Measurements from ENCODE around the gene LAMC3.

Gene LAMC3

GRCh38 chr9:131067625-131068024, 58.7 kb downstream of the LAMC3 start:
- Mint-ChIP-seq H3K4me1 (ENCODE audit: low read depth) (no peaks in the 10 kb centered on the region), H3K27me3 (no peaks in the 10 kb centered on the region), H3K36me3 (ENCODE audit: low read depth) (no peaks in the 10 kb centered on the region), H3K9me3 (no peaks in the 10 kb centered on the region), H3K27ac (no peak overlapping the region), H3K4me3 (no peak overlapping the region)
- DNase-seq, result no peak

- no peaks in the 10 kb centered on the region for H3K27me3 Mint-ChIP-seq
- H3K4me1 Mint-ChIP-seq (ENCODE audit: low read depth), result no peaks in the 10 kb centered on the region
- no peak overlapping the region for H3K27ac Mint-ChIP-seq
- H3K9me3 Mint-ChIP-seq, result no peaks in the 10 kb centered on the region
- DNase-seq, result no peak
- no peaks in the 10 kb centered on the region for H3K36me3 Mint-ChIP-seq (ENCODE audit: low read depth)
- H3K4me3 Mint-ChIP-seq, result no peak overlapping the region
These were observed 59.3 kb downstream of the LAMC3 start for GRCh38 chr9:131068076-131068816.

- Mint-ChIP-seq H3K27me3 (no peaks in the 10 kb centered on the region), H3K4me1 (ENCODE audit: low read depth) (no peaks in the 10 kb centered on the region), H3K36me3 (ENCODE audit: low read depth) (no peaks in the 10 kb centered on the region), H3K4me3 (no peak overlapping the region), H3K27ac (no peak overlapping the region), H3K9me3 (no peaks in the 10 kb centered on the region)
- no peak for DNase-seq
These were observed 60.7 kb downstream of the LAMC3 start for GRCh38 chr9:131069699-131070098.

GRCh38 chr9:131072107-131072870, 63.3 kb downstream of the LAMC3 start:
- no peaks in the 10 kb centered on the region for H3K9me3 Mint-ChIP-seq
- H3K36me3 Mint-ChIP-seq (ENCODE audit: low read depth), result no peaks in the 10 kb centered on the region
- no peaks in the 10 kb centered on the region for H3K4me1 Mint-ChIP-seq (ENCODE audit: low read depth)
- no peaks in the 10 kb centered on the region for H3K27me3 Mint-ChIP-seq
- DNase-seq, result no peak
- no peak overlapping the region for H3K4me3 Mint-ChIP-seq
- no peak overlapping the region for H3K27ac Mint-ChIP-seq

- no peaks in the 10 kb centered on the region for H3K36me3 Mint-ChIP-seq (ENCODE audit: low read depth)
These were observed 63.9 kb downstream of the LAMC3 start for GRCh38 chr9:131072871-131073237.

GRCh38 chr9:131076347-131077195, 67.6 kb downstream of the LAMC3 start:
- H3K27ac Mint-ChIP-seq, result no peak overlapping the region
- H3K4me3 Mint-ChIP-seq, result no peak overlapping the region
- H3K27me3 Mint-ChIP-seq, result no peaks in the 10 kb centered on the region
- no peaks in the 10 kb centered on the region for H3K36me3 Mint-ChIP-seq (ENCODE audit: low read depth)
- no peaks in the 10 kb centered on the region for H3K9me3 Mint-ChIP-seq
- H3K4me1 Mint-ChIP-seq (ENCODE audit: low read depth), result no peaks in the 10 kb centered on the region
- DNase-seq, result no peak

More at GRCh38 chr9:131072871-131073237, 63.9 kb downstream of the LAMC3 start:
- no peak overlapping the region for H3K4me3 Mint-ChIP-seq
- no peaks in the 10 kb centered on the region for H3K9me3 Mint-ChIP-seq
- no peaks in the 10 kb centered on the region for H3K27me3 Mint-ChIP-seq
- H3K4me1 Mint-ChIP-seq (ENCODE audit: low read depth), result no peaks in the 10 kb centered on the region
- no peak for DNase-seq
- no peak overlapping the region for H3K27ac Mint-ChIP-seq

- H3K9me3 Mint-ChIP-seq, result no peaks in the 10 kb centered on the region
- H3K36me3 Mint-ChIP-seq (ENCODE audit: low read depth), result no peaks in the 10 kb centered on the region
- H3K27ac Mint-ChIP-seq, result no peak overlapping the region
- H3K4me1 Mint-ChIP-seq (ENCODE audit: low read depth), result no peaks in the 10 kb centered on the region
- H3K27me3 Mint-ChIP-seq, result no peaks in the 10 kb centered on the region
- H3K4me3 Mint-ChIP-seq, result no peak overlapping the region
- DNase-seq, result no peak
These were observed 69.7 kb downstream of the LAMC3 start for GRCh38 chr9:131078427-131079366.

- Mint-ChIP-seq H3K4me1 (ENCODE audit: low read depth) (no peaks in the 10 kb centered on the region), H3K9me3 (no peaks in the 10 kb centered on the region), H3K27me3 (no peaks in the 10 kb centered on the region), H3K27ac (no peak overlapping the region), H3K36me3 (ENCODE audit: low read depth) (no peaks in the 10 kb centered on the region), H3K4me3 (no peak overlapping the region)
- no peak for DNase-seq
These were observed 71.6 kb downstream of the LAMC3 start for GRCh38 chr9:131080589-131080988.

GRCh38 chr9:131081868-131082267, 72.9 kb downstream of the LAMC3 start:
- DNase-seq, result no peak
- Mint-ChIP-seq H3K9me3 (no peaks in the 10 kb centered on the region), H3K36me3 (ENCODE audit: low read depth) (no peaks in the 10 kb centered on the region), H3K27ac (no peak overlapping the region), H3K4me1 (ENCODE audit: low read depth) (no peaks in the 10 kb centered on the region), H3K4me3 (no peak overlapping the region), H3K27me3 (no peaks in the 10 kb centered on the region)

- Mint-ChIP-seq H3K4me3 (no peak overlapping the region), H3K36me3 (ENCODE audit: low read depth) (no peaks in the 10 kb centered on the region), H3K27ac (no peak overlapping the region), H3K9me3 (no peaks in the 10 kb centered on the region), H3K27me3 (no peaks in the 10 kb centered on the region), H3K4me1 (ENCODE audit: low read depth) (no peaks in the 10 kb centered on the region)
- no peak for DNase-seq
These were observed 74.0 kb downstream of the LAMC3 start for GRCh38 chr9:131082774-131083512.

- H3K4me3 Mint-ChIP-seq, result no peak overlapping the region
- no peaks in the 10 kb centered on the region for H3K4me1 Mint-ChIP-seq (ENCODE audit: low read depth)
- H3K36me3 Mint-ChIP-seq (ENCODE audit: low read depth), result no peaks in the 10 kb centered on the region
- H3K9me3 Mint-ChIP-seq, result no peaks in the 10 kb centered on the region
- no peak for DNase-seq
- H3K27me3 Mint-ChIP-seq, result no peaks in the 10 kb centered on the region
- no peak overlapping the region for H3K27ac Mint-ChIP-seq
These were observed 75.8 kb downstream of the LAMC3 start for GRCh38 chr9:131084661-131085369.

- H3K9me3 Mint-ChIP-seq, result no peaks in the 10 kb centered on the region
- H3K4me3 Mint-ChIP-seq, result no peak overlapping the region
- H3K27ac Mint-ChIP-seq, result no peak overlapping the region
- H3K27me3 Mint-ChIP-seq, result no peaks in the 10 kb centered on the region
- H3K4me1 Mint-ChIP-seq (ENCODE audit: low read depth), result no peaks in the 10 kb centered on the region
- no peak for DNase-seq
- H3K36me3 Mint-ChIP-seq (ENCODE audit: low read depth), result no peaks in the 10 kb centered on the region
These were observed 76.6 kb downstream of the LAMC3 start for GRCh38 chr9:131085370-131086122.
